HL-60 (cell line): ENCODE results near the gene TMEM45A.

Experiments
- GABPA ChIP-seq: IDR thresholded peaks from 2 replicates; pipeline ENCODE4 v1.6.1; 2012; ENCODE audit warnings: low read depth
- POLR2AphosphoS5 ChIP-seq: IDR thresholded peaks from 2 replicates; pipeline ENCODE4 v1.6.1; 2012; ENCODE audit warnings: low read depth
- SPI1 ChIP-seq: IDR thresholded peaks from 2 replicates; pipeline ENCODE4 v1.6.1; 2012; ENCODE audit warnings: low read depth, mild to moderate bottlenecking, borderline replicate concordance
- TF ChIP-seq, protein P1 (sequence below): IDR thresholded peaks from one replicate; pipeline ENCODE4 v1.5.1; 2011; ENCODE audit warnings: low read length, control low read depth, inconsistent platforms; ENCODE audit not compliant: insufficient read depth
- TF ChIP-seq, protein P2 (sequence below): IDR thresholded peaks from 2 replicates; pipeline ENCODE4 v1.6.1; 2012; ENCODE audit warnings: low read depth; ENCODE audit not compliant: insufficient replicate concordance

DNA sequence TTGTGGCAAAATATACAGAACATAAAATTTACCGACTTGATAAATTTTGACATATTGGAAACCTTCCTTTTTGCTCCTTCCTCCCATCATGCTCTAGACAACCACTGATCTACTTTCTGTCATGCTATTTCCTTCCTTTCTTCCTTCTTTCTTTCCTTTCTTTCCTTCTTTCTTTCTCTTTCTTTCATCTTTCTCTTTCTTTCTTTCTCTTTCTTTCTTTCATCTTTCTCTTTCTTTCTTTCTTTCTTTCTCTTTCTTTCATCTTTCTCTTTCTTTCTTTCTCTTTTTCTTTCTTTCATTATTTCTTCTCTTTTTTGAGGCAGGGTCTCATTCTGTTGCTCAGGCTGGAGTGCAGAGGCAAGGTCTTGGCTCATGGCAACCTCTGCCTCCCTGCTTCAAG, 8.9 kb upstream of the TMEM45A start:
- TF ChIP-seq, protein P1, sequence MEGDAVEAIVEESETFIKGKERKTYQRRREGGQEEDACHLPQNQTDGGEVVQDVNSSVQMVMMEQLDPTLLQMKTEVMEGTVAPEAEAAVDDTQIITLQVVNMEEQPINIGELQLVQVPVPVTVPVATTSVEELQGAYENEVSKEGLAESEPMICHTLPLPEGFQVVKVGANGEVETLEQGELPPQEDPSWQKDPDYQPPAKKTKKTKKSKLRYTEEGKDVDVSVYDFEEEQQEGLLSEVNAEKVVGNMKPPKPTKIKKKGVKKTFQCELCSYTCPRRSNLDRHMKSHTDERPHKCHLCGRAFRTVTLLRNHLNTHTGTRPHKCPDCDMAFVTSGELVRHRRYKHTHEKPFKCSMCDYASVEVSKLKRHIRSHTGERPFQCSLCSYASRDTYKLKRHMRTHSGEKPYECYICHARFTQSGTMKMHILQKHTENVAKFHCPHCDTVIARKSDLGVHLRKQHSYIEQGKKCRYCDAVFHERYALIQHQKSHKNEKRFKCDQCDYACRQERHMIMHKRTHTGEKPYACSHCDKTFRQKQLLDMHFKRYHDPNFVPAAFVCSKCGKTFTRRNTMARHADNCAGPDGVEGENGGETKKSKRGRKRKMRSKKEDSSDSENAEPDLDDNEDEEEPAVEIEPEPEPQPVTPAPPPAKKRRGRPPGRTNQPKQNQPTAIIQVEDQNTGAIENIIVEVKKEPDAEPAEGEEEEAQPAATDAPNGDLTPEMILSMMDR, result no peak
- no peak for TF ChIP-seq GABPA
- no peak for TF ChIP-seq POLR2AphosphoS5
- TF ChIP-seq, protein P2, sequence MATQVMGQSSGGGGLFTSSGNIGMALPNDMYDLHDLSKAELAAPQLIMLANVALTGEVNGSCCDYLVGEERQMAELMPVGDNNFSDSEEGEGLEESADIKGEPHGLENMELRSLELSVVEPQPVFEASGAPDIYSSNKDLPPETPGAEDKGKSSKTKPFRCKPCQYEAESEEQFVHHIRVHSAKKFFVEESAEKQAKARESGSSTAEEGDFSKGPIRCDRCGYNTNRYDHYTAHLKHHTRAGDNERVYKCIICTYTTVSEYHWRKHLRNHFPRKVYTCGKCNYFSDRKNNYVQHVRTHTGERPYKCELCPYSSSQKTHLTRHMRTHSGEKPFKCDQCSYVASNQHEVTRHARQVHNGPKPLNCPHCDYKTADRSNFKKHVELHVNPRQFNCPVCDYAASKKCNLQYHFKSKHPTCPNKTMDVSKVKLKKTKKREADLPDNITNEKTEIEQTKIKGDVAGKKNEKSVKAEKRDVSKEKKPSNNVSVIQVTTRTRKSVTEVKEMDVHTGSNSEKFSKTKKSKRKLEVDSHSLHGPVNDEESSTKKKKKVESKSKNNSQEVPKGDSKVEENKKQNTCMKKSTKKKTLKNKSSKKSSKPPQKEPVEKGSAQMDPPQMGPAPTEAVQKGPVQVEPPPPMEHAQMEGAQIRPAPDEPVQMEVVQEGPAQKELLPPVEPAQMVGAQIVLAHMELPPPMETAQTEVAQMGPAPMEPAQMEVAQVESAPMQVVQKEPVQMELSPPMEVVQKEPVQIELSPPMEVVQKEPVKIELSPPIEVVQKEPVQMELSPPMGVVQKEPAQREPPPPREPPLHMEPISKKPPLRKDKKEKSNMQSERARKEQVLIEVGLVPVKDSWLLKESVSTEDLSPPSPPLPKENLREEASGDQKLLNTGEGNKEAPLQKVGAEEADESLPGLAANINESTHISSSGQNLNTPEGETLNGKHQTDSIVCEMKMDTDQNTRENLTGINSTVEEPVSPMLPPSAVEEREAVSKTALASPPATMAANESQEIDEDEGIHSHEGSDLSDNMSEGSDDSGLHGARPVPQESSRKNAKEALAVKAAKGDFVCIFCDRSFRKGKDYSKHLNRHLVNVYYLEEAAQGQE, result no peak
- TF ChIP-seq SPI1, result no peak
